Activated CD4-positive, alpha-beta T cell treated with anti-CD3 and anti-CD28 coated beads, Interleukin-2, amount 50 U/mL, for 48 hours (primary cell): ENCODE data around the gene LARP4B.
"Not testable (repeated sequence)": the region's sequence is repeated elsewhere in the genome, so short reads cannot be mapped to it uniquely, and the experiment has no call there.

ENCODE experiments used
- DNase-seq, 2 experiments: peaks; one replicate each; pipeline ENCODE4 v3.0.0-alpha.2; 2020

The LARP4B gene

DNA sequence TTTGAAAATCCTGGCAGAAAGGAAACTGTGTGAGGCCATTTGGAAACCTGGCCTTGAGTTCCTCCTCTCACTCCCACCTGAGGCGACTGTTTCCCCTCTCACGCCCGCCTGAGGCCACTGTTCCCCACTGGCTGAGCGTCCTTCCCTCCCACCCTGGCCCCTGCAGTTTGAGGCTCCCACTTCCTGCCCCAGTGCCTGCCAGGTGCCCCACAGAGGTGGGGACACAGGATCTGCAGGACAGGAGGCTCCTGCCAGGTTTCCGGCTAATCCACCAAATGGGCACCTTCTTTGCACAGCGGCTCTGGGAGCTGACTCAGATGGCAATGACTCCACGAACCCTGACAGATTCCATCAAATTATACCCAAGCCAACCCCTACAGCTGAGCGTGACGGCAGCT, 24.3 kb upstream of the LARP4B start:
- no peak for DNase-seq

DNA sequence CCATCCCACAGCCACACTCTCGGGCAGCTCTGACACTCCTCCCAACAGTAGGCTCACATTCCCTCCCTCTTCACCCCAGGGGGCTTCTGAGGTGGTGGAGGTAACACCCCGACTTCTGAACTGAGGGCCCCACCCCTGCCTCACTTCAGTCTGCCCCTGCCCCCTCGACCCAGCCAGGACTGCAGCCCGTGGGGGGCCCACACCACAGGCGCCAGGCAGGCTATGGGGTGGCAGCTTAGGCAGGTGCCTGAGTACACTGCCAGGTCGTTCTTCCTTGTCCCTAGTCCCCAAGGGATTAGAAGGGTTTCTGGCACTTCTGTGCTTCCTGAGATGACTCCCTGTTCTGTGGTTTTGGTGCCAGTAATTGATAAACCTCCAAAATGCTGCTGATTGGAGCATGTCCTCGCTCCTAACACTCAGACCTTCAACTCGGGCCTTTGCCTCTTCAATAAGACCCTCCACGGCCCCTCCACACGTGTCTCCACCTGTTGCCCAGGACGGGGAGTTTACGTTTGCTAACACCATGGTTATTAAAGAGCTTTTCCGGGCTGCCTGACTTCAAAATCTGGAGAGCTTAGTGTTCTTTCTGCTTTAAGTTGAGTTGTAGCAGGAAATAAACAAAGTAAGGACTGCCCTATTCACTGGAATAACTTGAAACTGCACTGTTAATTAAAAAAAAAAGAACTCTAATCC, 23.8 kb upstream of the LARP4B start:
- DNase-seq, result no peak

DNA sequence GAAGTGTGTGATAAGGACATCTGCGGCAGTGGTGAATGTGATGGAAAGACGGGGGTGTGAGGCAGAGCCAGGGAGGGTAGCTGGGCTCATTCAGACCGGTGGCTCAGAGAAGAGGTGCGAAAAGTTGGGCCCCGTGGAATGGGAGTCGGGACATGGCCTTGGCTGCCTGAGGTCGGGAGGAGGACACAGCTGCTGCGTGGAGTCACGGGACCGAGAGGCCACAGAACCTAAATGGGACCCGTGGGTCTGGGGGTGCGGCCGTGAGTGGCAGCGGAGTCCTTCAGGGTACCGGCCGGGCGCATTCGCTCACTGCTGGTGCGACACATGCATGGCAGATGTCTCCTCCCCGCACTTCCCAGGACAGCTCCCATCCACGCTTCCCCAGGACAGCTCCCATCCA, 22.9 kb upstream of the LARP4B start:
- no peak for DNase-seq

DNA sequence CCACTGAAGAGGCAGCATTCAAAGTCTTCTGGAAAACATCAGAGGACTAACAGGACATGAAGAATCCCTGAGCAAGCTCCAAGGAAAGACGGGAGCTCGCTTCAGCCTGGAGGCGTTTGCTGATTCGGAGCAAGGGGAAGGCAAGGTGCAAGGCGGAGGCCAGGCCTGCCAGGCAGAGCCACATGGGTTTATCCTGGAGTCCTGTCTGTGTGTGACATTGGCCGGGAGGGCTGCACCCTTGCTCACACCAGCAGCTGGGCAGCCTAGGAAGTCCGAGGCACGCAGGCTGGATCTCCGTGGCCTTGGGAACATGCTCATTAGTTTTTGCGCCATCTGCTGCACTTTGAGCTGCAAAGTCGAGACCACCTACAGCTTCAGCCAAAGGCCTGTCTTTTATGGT, 22.3 kb upstream of the LARP4B start:
- DNase-seq, result no peak

DNA sequence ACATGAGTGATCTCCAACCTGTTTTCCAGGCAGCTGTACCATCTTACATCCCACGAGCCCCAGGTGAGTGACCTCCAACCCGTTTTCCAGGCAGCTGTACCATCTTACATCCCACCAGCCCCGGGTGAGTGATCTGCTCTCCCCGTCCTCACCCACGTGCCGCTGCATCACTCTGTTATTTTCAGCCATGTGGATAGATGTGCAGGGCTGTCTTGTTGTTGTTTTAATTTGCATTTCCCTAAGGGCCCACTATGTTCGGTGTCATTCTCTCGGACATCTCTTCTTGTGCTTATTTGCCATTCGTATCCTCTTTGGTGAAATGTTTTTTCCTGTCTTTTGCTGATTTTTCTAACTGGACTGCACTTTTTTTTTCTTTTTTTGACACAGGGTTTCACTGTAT, 17.9 kb upstream of the LARP4B start:
- no peak for DNase-seq

DNA sequence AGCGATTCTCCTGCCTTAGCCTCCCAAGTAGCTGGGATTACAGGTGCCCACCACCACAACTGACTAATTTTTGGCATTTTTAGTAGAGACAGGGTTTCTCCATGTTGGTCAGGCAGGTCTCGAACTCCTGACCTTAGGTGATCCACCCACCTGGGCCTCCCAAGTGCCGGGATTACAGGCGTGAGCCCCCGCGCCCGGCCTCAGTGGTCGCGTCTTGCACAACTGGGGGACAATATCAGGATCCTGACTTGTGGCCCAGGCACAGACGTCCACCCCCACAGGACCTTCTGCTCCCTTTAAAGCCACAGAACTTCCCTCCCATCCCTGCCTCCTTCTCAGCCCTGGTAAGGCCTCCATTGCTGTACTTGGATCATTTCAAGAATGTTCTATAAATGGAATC, 16.8 kb upstream of the LARP4B start:
- no peak for DNase-seq

DNA sequence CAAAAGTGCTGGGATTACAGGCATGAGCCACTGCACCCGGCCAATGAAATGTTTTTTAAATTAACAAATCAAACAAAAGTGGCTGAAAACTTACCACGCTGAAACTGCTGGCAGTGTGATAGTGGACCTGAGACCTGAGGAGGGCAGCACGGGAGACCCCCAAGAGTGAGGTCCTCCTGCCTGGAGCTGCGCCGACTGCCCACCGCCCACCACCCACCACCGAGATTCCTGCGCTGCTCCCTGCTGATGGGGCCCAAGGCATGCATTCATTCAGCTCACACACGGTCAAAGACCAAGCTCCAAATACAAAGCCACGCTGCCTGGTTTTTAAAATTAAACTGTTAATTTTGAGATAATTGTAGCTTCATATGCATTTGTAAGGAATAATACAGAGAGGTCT, 16.4 kb upstream of the LARP4B start:
- no peak for DNase-seq

DNA sequence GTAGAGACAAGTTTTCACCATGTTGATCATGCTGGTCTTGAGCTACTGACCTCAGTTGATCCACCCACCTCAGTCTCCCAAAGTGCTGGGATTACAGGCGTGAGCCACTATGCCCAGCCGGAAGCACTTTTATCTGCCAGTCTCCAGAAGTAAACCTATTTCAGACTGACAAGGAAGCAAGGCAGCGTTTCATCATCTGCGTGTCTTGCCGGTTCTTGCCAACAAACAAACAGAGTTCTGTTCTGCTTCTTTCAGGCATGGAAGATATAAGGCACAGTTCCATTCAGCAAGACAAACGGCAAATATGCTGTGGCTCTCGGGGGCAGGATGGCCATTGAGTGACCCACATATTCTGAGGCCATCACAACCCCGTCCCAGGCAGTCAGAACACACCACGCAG, 15.5 kb upstream of the LARP4B start:
- DNase-seq, result no peak

DNA sequence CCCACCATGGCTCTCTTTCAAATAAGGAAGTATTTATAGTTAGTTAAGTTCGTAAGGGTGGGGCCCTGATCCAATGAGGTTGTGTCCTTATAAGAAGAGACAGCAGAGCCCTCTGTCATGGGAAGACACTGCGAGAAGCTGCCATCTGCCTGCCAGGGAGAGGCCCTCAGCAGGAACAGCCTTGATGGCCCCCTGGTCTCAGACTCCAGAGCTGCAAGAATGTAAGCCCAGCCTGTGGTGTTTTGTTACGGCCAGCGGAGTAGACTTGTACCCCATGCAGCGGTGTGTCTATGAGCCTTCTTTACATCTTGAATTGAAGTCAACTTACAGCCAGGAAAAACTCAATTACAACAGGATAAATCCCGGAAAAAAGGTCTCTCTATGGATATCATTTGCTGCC, 14.3 kb upstream of the LARP4B start:
- no peak for DNase-seq

DNA sequence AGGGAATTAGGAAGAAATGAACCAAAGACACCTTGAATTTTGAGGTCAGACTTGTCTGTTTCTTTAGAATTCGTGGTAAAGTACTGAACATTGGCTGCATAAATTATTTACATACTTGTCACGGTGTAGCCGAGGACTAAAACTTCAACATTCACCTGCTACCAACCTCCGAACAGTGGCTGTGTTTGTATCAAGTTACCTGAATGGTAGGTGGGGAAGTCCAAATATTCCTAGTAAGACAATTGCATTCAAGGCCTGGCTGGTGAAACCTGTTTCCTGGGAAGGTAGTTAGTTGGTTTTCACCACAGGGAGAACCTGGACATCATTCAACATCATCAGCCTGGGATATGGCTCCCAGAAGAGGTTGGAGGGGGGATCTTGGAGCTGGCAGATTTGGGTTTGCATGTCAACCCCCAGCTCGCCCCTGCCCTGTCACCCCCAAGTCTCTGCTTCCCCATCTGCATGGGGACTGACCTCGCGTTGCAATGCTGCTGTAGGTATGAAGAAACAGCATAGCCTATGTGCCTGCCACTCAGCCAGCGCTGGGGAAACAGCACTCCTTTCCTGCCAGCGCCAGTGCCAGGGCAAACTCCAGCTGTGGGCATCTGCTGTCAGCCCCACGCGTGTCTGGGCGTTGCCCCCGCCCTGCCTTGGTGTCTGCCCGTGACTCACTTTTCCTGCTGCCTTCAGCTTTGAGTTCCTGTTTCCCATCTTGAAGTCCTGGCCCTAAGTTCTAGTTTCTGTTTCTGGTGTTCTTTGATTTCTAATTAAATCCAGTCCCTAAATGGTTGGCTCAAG, 12.7 kb upstream of the LARP4B start:
- DNase-seq, result peak; percentile 17 to 21

DNA sequence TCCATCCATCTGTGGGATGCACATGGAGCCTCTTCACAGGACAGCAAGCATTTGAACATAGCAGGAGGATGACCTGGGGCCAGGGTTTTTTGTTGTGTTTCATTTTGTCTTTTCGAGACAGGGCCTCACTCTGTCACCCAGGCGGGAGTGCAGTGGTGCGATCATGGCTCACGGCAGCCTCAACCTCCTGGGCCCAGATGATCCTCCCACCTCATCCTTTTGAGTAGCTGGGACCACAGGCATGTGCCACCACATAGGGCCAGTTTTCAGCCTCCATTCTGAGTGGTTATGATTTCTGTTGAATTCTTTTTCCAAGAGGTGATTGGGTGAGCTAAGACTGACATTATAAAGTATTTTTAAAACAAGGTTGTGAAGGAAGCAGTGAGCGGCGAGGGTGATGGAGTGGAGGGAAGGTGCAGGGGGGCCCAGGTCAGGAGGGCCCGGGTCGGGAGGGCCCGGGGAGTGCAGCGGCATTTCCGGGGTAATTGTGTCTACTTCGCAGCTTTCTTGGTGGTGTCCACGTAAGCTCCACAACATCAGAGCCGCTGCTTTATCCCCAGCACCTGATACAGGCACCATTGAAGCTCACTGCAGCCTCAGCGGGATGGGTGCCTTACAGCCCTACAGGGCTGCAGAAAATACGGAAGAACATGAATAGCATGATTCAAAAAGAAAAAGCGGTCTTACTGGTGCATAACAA, 12.0 kb upstream of the LARP4B start:
- no peak for DNase-seq

DNA sequence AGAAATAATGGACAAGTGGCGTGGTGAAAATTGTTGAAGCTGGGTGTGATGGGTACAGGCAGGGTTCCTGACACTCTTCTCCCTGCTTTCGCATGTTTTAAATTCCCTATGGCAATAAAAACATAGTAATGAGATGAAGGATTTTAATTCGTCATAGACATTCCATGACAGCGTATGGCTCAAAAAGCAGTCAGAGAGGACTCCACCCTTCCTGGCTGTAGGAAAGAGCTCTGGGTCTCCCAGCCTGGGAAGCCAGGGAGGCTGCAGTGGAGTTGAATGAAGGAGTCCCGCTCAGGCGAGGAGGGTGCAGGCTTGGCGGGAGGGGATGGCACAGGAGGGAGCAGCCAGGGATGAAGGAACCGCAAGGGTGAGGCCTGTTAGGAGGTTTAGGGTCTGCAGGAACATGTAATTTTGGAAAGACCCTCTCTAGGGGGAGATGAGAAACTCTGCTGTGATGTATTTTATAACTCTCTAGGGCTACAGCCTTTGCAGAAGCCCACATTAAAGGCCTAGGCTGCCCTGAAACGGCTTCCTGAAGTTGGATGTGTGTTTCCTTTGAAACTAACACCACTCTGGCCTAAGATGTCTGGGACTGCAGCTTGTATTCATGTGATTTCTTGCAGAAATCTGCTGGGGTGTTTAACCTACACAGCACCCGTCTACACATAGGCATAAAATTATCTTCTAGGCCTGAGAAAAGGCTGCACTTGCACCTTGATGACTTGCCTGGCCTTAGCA, 7.6 kb upstream of the LARP4B start:
- DNase-seq, result no peak

DNA sequence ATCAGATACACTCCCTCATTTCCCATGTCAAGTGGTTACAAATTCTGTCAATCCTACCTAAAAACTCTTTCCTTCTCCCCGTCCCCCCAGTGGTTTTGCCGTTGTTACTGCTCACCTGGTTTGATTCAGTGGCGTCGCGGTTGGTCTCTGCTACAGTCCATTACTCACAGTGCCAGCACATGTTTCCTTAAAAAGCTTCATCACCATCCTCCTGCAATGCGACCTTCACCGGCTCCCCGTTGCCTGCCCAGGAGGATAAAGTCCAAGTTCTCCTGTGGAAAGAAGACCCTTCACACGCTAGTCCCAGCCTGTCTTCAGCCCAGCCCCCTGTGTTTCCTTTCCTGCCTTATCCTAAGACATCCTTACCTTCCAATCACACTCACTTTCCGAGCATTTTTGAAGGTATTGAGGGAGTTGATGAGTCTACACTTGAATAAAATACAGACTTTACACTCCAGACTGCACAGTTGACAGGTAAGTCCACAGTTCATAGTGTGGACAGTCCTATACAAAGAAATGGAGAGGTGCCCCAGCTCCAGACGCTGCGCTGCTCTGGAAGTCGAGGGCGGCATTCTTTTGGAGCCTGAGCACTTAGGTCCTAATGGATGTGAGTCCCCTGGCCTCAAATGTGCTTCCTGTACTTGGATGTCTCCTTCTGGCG, 3.4 kb upstream of the LARP4B start:
- DNase-seq, result no peak

DNA sequence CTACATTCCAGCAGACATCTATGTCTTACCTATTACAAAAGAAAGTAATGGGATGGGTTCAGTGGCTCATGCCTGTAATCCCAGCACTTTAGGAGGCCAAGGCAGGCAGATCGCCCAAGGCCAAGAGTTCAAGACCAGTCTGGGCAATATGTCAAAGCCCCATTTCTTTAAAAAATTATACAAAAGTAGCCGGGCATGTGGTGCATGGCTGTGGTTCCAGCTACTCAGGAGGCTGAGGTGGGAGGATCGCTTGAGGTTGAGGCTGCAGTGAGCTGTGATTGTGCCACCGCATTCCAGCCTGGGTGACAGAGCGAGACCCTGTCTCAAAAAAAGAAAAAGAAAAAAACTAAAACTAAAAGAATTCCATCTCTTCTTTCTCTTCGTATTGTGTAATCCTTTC, 2.7 kb upstream of the LARP4B start:
- not testable (repeated sequence) for DNase-seq

DNA sequence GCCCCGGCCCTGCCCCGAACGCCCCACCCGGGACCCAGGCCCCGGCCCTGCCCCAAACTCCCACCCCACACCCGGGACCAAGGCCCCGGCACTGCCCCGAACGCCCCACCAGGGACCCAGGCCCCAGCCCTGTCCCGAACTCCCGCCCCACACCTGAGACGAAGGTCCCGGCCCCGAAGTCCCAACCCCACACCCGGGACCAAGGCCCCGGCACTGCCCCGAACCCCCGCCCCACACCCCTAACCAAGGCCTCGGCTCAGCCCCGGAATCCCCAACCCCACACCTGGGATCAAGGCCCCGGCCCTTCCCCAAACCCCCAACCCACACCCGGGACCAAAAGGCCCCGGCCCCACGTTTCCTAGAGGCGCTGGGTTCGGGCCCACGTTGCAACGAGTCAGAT, 1.1 kb upstream of the LARP4B start:
- no peak for DNase-seq

DNA sequence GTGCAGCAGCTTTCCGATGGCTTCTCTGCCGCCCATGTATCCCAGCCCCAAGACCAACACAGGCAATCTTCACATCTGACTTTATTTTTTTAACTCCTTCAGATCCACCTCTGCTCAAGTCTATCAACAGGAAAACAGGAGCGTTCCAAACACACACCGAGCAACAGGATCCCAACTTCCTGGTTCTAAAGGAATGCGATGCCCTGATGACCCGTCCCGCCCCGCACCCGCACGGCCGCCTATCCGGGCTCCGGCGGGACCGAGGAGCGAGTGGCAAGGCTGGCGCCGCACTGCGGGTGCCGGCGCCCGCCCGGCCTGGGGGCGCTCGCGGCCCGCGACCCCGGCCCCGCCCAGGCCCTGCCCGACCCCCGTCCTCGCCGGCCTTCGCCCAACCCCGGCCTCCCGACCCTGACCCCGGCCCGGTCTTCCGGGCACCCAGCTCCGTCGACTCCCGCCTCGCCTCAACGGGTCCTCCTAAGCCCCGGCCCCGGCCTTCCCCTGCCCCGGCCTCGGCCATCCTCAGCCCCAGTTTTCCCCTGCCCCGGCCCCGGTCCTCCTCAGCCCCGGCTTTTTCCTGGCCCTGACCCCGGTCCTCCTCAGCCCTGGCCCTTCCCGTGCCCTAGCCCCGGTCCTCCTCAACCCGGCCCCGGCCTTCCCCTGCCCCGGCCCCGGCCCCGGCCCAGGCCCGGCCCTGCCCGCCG, 730 bp downstream of the LARP4B start:
- DNase-seq, result peak; percentile 26 to 31

DNA sequence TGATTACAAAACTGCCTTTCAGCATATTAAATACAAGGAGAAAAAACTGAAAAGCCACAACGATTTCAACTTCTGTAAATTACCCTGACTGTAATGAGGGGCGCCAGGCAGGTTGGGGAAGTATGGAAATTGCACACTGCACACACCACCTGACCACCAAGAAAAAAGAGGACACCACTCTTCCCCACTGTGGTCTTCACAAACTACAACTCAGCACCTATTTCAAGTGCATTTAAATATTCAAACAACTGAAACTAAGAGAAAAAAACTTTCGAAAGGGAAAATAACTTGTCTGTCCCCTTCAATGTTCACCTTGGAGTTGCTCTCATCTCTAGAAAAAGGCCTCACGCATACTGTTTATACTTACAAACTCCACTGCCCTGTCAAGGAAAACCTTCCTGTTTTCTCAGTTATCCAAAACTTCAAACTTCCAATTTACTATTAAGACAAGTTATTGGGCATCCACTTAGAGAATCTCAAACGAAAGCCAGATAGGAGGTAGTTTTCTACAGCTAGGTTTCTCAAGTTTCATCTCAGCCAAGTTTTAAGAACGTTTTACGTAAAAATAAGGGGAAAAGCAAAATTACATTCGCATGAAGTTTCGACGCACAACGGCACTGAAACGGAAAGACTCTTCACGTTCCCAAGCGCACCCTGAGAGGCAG, 1.4 kb downstream of the LARP4B start:
- DNase-seq, result no peak

DNA sequence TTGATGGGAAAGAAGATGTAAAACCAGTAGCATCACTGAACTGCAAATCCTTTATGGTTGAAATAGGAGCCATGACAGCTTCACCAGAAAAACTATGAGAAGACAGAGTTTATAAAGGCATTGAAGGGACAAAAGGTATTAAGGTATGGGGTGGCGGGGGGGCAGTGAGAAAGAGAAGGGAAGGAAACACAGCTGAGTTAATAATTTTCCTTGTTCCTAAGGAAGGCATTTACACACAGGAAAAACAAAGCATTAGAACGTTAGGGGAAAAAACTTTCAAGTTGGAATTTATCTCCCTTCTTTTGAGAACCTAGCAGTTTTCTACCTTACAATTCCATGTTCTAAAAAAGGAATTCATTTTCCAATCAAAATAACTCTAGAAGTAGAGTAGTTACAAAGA, 4.4 kb downstream of the LARP4B start:
- DNase-seq, result no peak

DNA sequence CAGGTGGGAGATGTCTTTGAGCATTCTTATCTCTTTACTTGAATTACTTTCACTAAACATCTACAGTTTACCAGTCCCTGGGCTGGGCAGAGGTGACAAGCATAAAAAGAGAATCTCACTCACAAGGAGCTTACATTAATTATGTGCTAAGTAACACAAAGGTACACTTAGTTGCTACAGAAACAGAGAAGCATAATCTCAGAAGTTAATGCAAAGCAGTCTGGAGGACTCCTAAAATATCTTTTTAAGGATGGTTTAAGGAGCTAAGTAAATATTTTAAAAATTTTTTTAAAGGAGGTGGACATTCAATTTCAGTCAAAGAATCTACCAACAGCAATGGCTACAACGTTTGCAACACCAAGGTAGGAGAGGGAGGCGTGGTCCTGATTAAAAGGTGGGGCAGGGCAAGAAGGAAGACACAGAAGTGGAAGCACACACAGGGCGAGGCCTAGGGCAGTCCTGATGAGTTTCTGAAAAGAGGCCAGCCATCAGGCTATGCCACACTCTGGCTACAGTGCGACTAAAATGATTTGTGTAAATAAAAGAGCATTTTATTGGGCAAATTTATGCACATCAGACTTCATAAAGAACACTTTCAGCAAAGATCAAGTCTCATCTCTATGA, 5.3 kb downstream of the LARP4B start:
- DNase-seq, result no peak

DNA sequence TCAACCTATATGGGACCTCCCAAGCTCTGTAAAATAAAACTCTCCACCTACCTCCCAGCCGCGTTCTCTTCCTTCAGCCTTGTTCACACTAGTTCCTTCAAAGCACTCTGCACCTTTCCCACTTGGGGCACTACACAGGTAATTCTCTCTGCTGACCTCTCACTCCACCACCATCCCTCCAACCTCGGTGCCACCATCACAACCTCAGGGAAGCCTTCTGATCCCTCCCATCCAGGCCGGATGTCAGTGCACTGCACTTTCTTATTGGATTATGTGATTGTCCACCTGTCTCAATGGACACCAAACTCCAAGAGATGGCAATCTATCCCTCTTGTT, 7.0 kb downstream of the LARP4B start:
- DNase-seq, result no peak

DNA sequence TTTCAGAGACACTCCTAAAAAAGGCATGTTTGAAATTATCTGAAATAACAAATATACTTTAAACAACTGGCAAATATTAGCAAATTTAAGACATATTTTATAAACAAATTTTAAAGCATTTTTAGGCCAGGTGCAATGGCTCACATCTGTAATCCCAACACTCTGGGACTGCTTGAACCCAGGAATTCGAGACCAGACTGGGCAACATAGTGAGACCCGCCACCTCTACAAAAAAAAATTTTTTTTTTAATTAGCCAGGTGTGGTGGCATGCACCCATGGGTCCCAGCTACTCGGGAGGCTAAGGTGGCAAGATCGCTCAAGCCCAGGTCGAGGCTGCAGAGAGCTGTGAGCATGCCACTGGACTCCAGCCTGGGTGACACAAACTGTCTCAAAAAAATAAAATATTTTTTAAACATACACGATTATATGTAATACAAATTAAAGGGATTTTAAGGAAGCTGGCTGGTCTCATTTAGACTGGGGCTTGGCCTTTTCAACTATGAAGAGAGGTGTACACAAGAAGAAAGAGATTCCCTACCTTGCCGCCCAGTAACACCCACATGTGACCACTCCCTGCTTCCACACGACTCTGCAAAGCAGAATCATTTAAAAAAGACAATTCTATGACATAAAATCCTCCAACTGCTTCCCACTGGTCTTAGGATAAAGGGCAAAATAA, 7.5 kb downstream of the LARP4B start:
- no peak for DNase-seq
